CD14-positive monocyte (primary cell): Measurements from ENCODE around the gene AMELX. TPM values are rescaled to one million over a fixed set of nuclear protein-coding genes. Genes with fewer than 3 reads are reported as not detected.

Source experiments
- DNase-seq, 3 donors: peaks; one replicate each; pipeline ENCODE4 v3.0.0-alpha.2; 2011 to 2022
- H2AFZ ChIP-seq: 2 replicates; pipeline ENCODE4 v1.6.0; 2012; ENCODE audit warnings: mild to moderate bottlenecking, low read depth, low read length, inconsistent platforms; ENCODE audit not compliant: insufficient read depth, poor library complexity, severe bottlenecking
- H3K27ac ChIP-seq, 2 donors: 1 replicate in 1 of 2; 2 replicates in 1 of 2; pipeline ENCODE4 v1.5.1; 2012 to 2013; ENCODE audit warnings: low read length in 2 of 2, control low read depth in 1 of 2, inconsistent platforms in 1 of 2, low read depth in 1 of 2, mild to moderate bottlenecking in 1 of 2
- H3K27me3 ChIP-seq, 2 donors: one replicate each; pipeline versions ENCODE4 v1.6.0 to v1.6.1; 2011 to 2013; ENCODE audit warnings: low read length in 2 of 2; ENCODE audit not compliant: control insufficient read depth in 2 of 2, insufficient read depth in 2 of 2
- H3K36me3 ChIP-seq, 2 donors: replicated peaks in 1 of 2; 1 replicate in 1 of 2; 2 replicates in 1 of 2; pipeline versions ENCODE4 v1.5.1 to v1.6.1; 2012 to 2013; ENCODE audit warnings: low read length in 2 of 2, control low read depth in 1 of 2, inconsistent platforms in 1 of 2, mild to moderate bottlenecking in 1 of 2; ENCODE audit not compliant: insufficient read depth in 2 of 2, control insufficient read depth in 1 of 2
- H3K4me1 ChIP-seq, 2 donors: 1 replicate in 1 of 2; 2 replicates in 1 of 2; pipeline versions ENCODE4 v1.5.1 to v1.6.1; 2012 to 2013; ENCODE audit warnings: low read length in 2 of 2, control low read depth in 1 of 2, inconsistent platforms in 1 of 2, mild to moderate bottlenecking in 1 of 2, moderate library complexity in 1 of 2; ENCODE audit not compliant: insufficient read depth in 2 of 2, control insufficient read depth in 1 of 2
- H3K4me2 ChIP-seq: replicated peaks from 2 replicates; pipeline ENCODE3; 2012; ENCODE audit warnings: low read length, moderate library complexity, mild to moderate bottlenecking; ENCODE audit not compliant: poor library complexity, severe bottlenecking; ENCODE audit errors: extremely low read depth
- H3K4me3 ChIP-seq, 3 experiments: fragments of 200-600 bp in 1 of 3; sonication (generic) in 1 of 3; replicated peaks in 1 of 3; 1 replicate in 2 of 3; 2 replicates in 1 of 3; pipeline ENCODE4 v1.5.1; 2011 to 2013; ENCODE audit warnings: low read length in 3 of 3, mild to moderate bottlenecking in 3 of 3, control low read depth in 2 of 3, low read depth in 2 of 3, inconsistent platforms in 1 of 3, moderate library complexity in 1 of 3
- H3K79me2 ChIP-seq: 2 replicates; pipeline ENCODE4 v1.6.0; 2012; ENCODE audit warnings: mild to moderate bottlenecking, control low read depth, inconsistent platforms, low read length, moderate library complexity; ENCODE audit not compliant: insufficient read depth
- H3K9ac ChIP-seq: 2 replicates; pipeline ENCODE4 v1.6.0; 2017; ENCODE audit warnings: low read length, mild to moderate bottlenecking; ENCODE audit not compliant: insufficient read depth, poor library complexity, severe bottlenecking
- H3K9me3 ChIP-seq, 2 donors: replicated peaks in 1 of 2; 1 replicate in 1 of 2; 2 replicates in 1 of 2; pipeline versions ENCODE4 v1.5.1 to v1.6.1; 2012 to 2013; ENCODE audit warnings: low read length in 2 of 2, control low read depth in 1 of 2; ENCODE audit not compliant: control insufficient read depth in 1 of 2, insufficient read depth in 1 of 2
- H4K20me1 ChIP-seq: 2 replicates; pipeline ENCODE4 v1.6.0; 2012; ENCODE audit warnings: mild to moderate bottlenecking, low read length, control low read depth, moderate library complexity; ENCODE audit not compliant: insufficient read depth
- H3K27ac Mint-ChIP-seq, 7 donors: one replicate each; pipeline ENCODE4 v1.8.0; 2020; ENCODE audit warnings: mild to moderate bottlenecking in 7 of 7, mixed read lengths in 7 of 7, moderate library complexity in 6 of 7, inconsistent platforms in 2 of 7
- H3K27me3 Mint-ChIP-seq, 3 donors: one replicate each; pipeline ENCODE4 v1.8.0; 2021 to 2022; ENCODE audit warnings: low read depth in 3 of 3, mild to moderate bottlenecking in 3 of 3, mixed read lengths in 3 of 3, moderate library complexity in 3 of 3, inconsistent platforms in 1 of 3
- H3K36me3 Mint-ChIP-seq, 2 donors: one replicate each; pipeline ENCODE4 v1.8.0; 2020; ENCODE audit warnings: mixed read lengths in 2 of 2, inconsistent platforms in 1 of 2, mild to moderate bottlenecking in 1 of 2
- H3K4me1 Mint-ChIP-seq: one replicate; pipeline ENCODE4 v1.8.0; 2020; ENCODE audit warnings: mild to moderate bottlenecking, mixed read lengths
- H3K4me3 Mint-ChIP-seq, 2 donors: one replicate each; pipeline ENCODE4 v1.8.0; 2020; ENCODE audit warnings: mild to moderate bottlenecking in 2 of 2, mixed read lengths in 2 of 2, moderate library complexity in 1 of 2
- H3K9me3 Mint-ChIP-seq, 7 donors: one replicate each; pipeline ENCODE4 v1.8.0; 2020 to 2022; ENCODE audit warnings: mixed read lengths in 7 of 7, mild to moderate bottlenecking in 6 of 7, moderate library complexity in 6 of 7, inconsistent platforms in 2 of 7
- WGBS: methylation state at CpG from one replicate; pipeline ENCODE4 v1.1.5; 2013; ENCODE audit warnings: missing lambda C conversion rate; ENCODE audit not compliant: insufficient coverage; 5-methylcytosine and 5-hydroxymethylcytosine counted together
- intact Hi-C, 2 donors: fragments of 100-400 bp; cut with micrococcal nuclease; formaldehyde crosslinking; loops; one replicate each; pipeline versions ENCODE4 v1.15.0 to v1.15.1; 2023
- polyA minus RNA-seq: library from RNA; depleted of rRNA, polyadenylated mRNA; stranded (reverse); fragments of >200 nt; gene quantifications from 2 replicates; pipeline ENCODE4 v1.2.3, GENCODE V29; 2012
- polyA plus RNA-seq, 3 donors: library from polyadenylated mRNA; depleted of rRNA in 1 of 3; unstranded in 2 of 3; stranded (reverse) in 1 of 3; fragments of 300-500 nt in 2 of 3; fragments of >200 nt in 1 of 3; fragmentation: Illumina TruSeq in 2 of 3; gene quantifications; 1 replicate in 2 of 3; 2 replicates in 1 of 3; pipeline ENCODE4 v1.2.3, GENCODE V29; 2012 to 2021
- total RNA-seq, 12 experiments: library from RNA in 1 of 12; stranded (reverse) in 1 of 12; fragments of 120-200 nt in 1 of 12; gene quantifications; one replicate each; pipeline ENCODE4 v1.2.4 and lab custom pipeline; 2013 to 2026; ENCODE audit warnings: mixed read lengths in 6 of 12, inconsistent platforms in 1 of 12
- TF ChIP-seq, protein P1 (sequence below): fragments of 200-600 bp; IDR thresholded peaks from one replicate; pipeline ENCODE4 v1.8.0; 2022; ENCODE audit warnings: antibody characterized with exemption, mild to moderate bottlenecking

The AMELX gene
- not detected for total RNA-seq (2013)
- polyA plus RNA-seq (not detected), polyA minus RNA-seq (not detected in 2 replicates), total RNA-seq (lab: John Stamatoyannopoulos, UW) (0 to 0.35 (median 0) reads per million in 11 experiments)

DNA sequence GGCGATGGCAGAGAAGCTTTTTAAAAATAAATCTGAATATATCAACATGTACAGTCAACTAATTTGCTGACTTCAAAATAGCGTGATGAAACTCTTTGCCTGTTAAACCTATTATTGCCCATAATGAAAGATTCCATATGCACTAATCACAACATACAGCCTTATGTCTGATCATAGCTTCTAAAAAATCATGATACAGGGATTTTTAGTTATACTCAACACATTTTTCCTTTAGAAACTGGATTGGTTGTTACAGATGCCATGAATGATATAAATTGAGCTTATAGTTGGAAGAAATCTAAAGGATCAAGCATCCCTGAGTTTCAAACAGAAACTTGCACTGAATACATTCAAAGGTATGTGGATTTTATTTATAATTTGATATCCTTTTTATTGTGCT lies at the start of gene AMELX:
Gene AMELX, plus strand, starts transcription at position 301 of the 400 bp plus-strand sequence. CDS start 1,376 bp downstream, outside the sequence.
- H3K4me1 Mint-ChIP-seq: peaks cover 2% of the 10 kb centered on the region
- no peak for DNase-seq
- H2AFZ ChIP-seq: no peak within 1 kb of the TSS
- H3K4me2 ChIP-seq: no peak within 1 kb of the TSS
- TF ChIP-seq, protein P1, sequence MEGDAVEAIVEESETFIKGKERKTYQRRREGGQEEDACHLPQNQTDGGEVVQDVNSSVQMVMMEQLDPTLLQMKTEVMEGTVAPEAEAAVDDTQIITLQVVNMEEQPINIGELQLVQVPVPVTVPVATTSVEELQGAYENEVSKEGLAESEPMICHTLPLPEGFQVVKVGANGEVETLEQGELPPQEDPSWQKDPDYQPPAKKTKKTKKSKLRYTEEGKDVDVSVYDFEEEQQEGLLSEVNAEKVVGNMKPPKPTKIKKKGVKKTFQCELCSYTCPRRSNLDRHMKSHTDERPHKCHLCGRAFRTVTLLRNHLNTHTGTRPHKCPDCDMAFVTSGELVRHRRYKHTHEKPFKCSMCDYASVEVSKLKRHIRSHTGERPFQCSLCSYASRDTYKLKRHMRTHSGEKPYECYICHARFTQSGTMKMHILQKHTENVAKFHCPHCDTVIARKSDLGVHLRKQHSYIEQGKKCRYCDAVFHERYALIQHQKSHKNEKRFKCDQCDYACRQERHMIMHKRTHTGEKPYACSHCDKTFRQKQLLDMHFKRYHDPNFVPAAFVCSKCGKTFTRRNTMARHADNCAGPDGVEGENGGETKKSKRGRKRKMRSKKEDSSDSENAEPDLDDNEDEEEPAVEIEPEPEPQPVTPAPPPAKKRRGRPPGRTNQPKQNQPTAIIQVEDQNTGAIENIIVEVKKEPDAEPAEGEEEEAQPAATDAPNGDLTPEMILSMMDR: no peak
- H3K27ac ChIP-seq: no peak within 1 kb of the TSS
- no peaks in the 10 kb centered on the region for H3K4me1 ChIP-seq
- H3K9me3 ChIP-seq: no peaks in the 10 kb centered on the region
- no peaks in the 10 kb centered on the region for H3K79me2 ChIP-seq
- peaks cover 0 to 4% (median 0%) of the 10 kb centered on the region in 7 donors for H3K9me3 Mint-ChIP-seq
- H4K20me1 ChIP-seq: no peaks in the 10 kb centered on the region
- no peaks in the 10 kb centered on the region for H3K36me3 Mint-ChIP-seq
- intact Hi-C loops: no loop called here
- H3K36me3 ChIP-seq: no peaks in the 10 kb centered on the region
- H3K9ac ChIP-seq: no peak within 1 kb of the TSS
- H3K27me3 Mint-ChIP-seq: peaks cover 0 to 6% (median 0%) of the 10 kb centered on the region in 3 donors
- H3K4me3 Mint-ChIP-seq: no peak within 1 kb of the TSS
- H3K4me3 ChIP-seq: no peak within 1 kb of the TSS
- H3K27ac Mint-ChIP-seq: no peak within 1 kb of the TSS
- no CpG with 5 or more reads among the region's 2 CpGs for whole genome bisulfite sequencing
- H3K27me3 ChIP-seq: no peaks in the 10 kb centered on the region

DNA sequence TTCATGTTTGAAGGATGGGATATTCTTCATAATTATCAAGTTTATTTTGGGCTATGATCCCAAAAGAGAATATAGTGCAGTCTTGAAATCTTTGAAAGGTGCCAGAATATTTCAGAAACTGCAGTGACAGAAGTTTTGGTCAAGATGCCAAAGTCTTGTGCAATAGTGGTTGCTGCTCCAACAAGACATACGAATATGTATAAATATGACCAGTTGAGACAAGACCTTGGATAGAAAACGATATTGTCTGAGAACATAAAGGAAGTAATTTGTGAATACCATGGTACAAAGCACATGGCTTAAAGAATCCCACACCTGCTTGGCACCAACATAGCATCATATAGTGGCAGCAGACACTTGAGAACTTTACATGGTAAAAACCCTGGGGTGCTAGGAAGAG lies 48.6 kb upstream of the AMELX start:
- Mint-ChIP-seq H3K27me3 (no peaks in the 10 kb centered on the region), H3K4me1 (no peaks in the 10 kb centered on the region), H3K4me3 (no peak overlapping the region), H3K27ac (no peak overlapping the region), H3K9me3 (no peaks in the 10 kb centered on the region), H3K36me3 (no peaks in the 10 kb centered on the region)
- Histone ChIP-seq H2AFZ (no peak overlapping the region), H3K9me3 (no peaks in the 10 kb centered on the region), H3K9ac (no peak overlapping the region), H3K4me2 (no peak overlapping the region), H3K27me3 (no peaks in the 10 kb centered on the region), H3K4me1 (no peaks in the 10 kb centered on the region), H3K79me2 (no peaks in the 10 kb centered on the region), H4K20me1 (no peaks in the 10 kb centered on the region), H3K27ac (no peak overlapping the region), H3K36me3 (no peaks in the 10 kb centered on the region), H3K4me3 (no peak overlapping the region)
- TF ChIP-seq, protein P1: no peak
- intact Hi-C loops: no loop called here
- no CpG with 5 or more reads among the region's 2 CpGs for WGBS
- no peak for DNase-seq
